Ovary (tissue), 3 donors: Measurements from ENCODE around the gene OLFML3.

Experiments
- EP300 ChIP-seq: sonication (generic); formaldehyde crosslinking; IDR thresholded peaks from one replicate; pipeline ENCODE4 v1.6.1; 2017; ENCODE audit warnings: antibody characterized with exemption
- POLR2A ChIP-seq: fragments of 450-650 bp; IDR thresholded peaks from one replicate; pipeline ENCODE4 v1.6.1; 2017; ENCODE audit warnings: antibody characterized with exemption, mild to moderate bottlenecking, moderate library complexity
- TF ChIP-seq, protein P1 (sequence below), 3 donors: fragments of 450-650 bp in 2 of 3; fragments of 200-600 bp in 1 of 3; IDR thresholded peaks; one replicate each; pipeline versions ENCODE4 v1.5.1 to v1.8.0; 2016 to 2022; ENCODE audit warnings: antibody characterized with exemption in 3 of 3, mild to moderate bottlenecking in 1 of 3
- donor health status: DM: no; HTN: no; CAD: no.

DNA sequence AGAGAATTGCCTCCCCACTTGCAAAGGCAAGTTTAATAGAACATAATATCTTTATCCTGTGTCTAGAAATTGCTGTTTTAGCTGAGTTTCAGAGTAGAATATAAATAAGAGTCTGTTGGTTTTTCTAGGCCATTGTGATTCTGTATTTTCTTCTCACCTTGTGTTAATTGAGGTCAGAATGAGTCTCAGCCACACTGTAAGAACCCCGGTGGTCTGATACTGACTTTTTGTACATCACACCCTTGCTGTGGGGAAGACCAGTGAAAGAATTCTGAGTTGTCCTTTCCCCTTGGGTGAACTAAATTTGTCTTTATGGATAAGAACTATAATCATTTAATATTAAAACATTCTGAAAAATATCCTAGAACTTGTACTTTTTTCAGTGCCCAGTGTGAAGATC, 43.3 kb upstream of the OLFML3 start:
- TF ChIP-seq, protein P1, sequence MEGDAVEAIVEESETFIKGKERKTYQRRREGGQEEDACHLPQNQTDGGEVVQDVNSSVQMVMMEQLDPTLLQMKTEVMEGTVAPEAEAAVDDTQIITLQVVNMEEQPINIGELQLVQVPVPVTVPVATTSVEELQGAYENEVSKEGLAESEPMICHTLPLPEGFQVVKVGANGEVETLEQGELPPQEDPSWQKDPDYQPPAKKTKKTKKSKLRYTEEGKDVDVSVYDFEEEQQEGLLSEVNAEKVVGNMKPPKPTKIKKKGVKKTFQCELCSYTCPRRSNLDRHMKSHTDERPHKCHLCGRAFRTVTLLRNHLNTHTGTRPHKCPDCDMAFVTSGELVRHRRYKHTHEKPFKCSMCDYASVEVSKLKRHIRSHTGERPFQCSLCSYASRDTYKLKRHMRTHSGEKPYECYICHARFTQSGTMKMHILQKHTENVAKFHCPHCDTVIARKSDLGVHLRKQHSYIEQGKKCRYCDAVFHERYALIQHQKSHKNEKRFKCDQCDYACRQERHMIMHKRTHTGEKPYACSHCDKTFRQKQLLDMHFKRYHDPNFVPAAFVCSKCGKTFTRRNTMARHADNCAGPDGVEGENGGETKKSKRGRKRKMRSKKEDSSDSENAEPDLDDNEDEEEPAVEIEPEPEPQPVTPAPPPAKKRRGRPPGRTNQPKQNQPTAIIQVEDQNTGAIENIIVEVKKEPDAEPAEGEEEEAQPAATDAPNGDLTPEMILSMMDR (IDR thresholded peaks at IDR 0.05) = no peak
- TF ChIP-seq EP300 (no peak), POLR2A (no peak)
